Sigmoid colon (tissue), 4 donors: ENCODE data around the gene CCNK.

Source experiments
- POLR2AphosphoS5 ChIP-seq, 4 donors: sonication (generic); formaldehyde crosslinking; IDR thresholded peaks; one replicate each; pipeline ENCODE4 v1.6.1; 2017; ENCODE audit warnings: antibody characterized with exemption in 4 of 4
- TF ChIP-seq, protein P1 (sequence below), 4 experiments: fragments of 450-650 bp in 3 of 4; fragments of 200-600 bp in 1 of 4; IDR thresholded peaks; one replicate each; pipeline ENCODE4 v1.5.1; 2016 to 2019; ENCODE audit warnings: antibody characterized with exemption in 4 of 4, mild to moderate bottlenecking in 3 of 4, moderate library complexity in 2 of 4

GRCh38 chr14:99521176-99522024, 40.2 kb downstream of the CCNK start:
- TF ChIP-seq, protein P1, sequence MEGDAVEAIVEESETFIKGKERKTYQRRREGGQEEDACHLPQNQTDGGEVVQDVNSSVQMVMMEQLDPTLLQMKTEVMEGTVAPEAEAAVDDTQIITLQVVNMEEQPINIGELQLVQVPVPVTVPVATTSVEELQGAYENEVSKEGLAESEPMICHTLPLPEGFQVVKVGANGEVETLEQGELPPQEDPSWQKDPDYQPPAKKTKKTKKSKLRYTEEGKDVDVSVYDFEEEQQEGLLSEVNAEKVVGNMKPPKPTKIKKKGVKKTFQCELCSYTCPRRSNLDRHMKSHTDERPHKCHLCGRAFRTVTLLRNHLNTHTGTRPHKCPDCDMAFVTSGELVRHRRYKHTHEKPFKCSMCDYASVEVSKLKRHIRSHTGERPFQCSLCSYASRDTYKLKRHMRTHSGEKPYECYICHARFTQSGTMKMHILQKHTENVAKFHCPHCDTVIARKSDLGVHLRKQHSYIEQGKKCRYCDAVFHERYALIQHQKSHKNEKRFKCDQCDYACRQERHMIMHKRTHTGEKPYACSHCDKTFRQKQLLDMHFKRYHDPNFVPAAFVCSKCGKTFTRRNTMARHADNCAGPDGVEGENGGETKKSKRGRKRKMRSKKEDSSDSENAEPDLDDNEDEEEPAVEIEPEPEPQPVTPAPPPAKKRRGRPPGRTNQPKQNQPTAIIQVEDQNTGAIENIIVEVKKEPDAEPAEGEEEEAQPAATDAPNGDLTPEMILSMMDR (IDR thresholded peaks at IDR 0.05): no peak
- TF ChIP-seq POLR2AphosphoS5 (IDR thresholded peaks at IDR 0.05): no peak
